B cell (primary cell): ENCODE data around the gene RPS15A. TPM values are rescaled to one million over a fixed set of nuclear protein-coding genes. Genes with fewer than 3 reads are reported as not detected.

Source experiments
- ATAC-seq: fragments of 200-7000 bp; cut with Tn5 transposase; one replicate; pipeline ENCODE4 v1.10.0; 2021; ENCODE audit warnings: low read depth, mild to moderate bottlenecking, moderate number of reproducible peaks, moderate library complexity
- CTCF ChIA-PET: fragments of 350-600 bp; sonication (Branson Sonifier 250); formaldehyde crosslinking; loops from one replicate; lab custom pipeline; 2021; ENCODE audit warnings: antibody characterized with exemption, inconsistent platforms; lab: Charles Lee
- POLR2A ChIA-PET: fragments of 350-600 bp; sonication (Branson Sonifier 250); formaldehyde crosslinking; loops from one replicate; lab custom pipeline; 2021; ENCODE audit warnings: antibody characterized with exemption; lab: Charles Lee
- DNase-seq: peaks from one replicate; pipeline ENCODE4 v3.0.0; 2013
- H2AFZ ChIP-seq: 2 replicates; pipeline ENCODE4 v1.6.1; 2012; ENCODE audit warnings: mild to moderate bottlenecking, low read depth, low read length; ENCODE audit not compliant: insufficient read depth, poor library complexity, severe bottlenecking
- H3K27ac ChIP-seq, 2 donors: 1 replicate in 1 of 2; 2 replicates in 1 of 2; pipeline ENCODE4 v1.5.1; 2012 to 2013; ENCODE audit warnings: low read length in 2 of 2, mild to moderate bottlenecking in 2 of 2, moderate library complexity in 1 of 2
- H3K27me3 ChIP-seq, 4 experiments: fragments of 200-600 bp in 1 of 4; sonication (generic) in 1 of 4; replicated peaks in 1 of 4; 1 replicate in 2 of 4; 2 replicates in 2 of 4; pipeline versions ENCODE4 v1.6.1 to v1.7.0; 2013 to 2016; ENCODE audit warnings: low read length in 3 of 4, mild to moderate bottlenecking in 2 of 4, mixed read lengths in 1 of 4, moderate library complexity in 1 of 4; ENCODE audit not compliant: insufficient read depth in 4 of 4, control insufficient read depth in 3 of 4; ENCODE audit errors: control extremely low read depth in 1 of 4
- H3K36me3 ChIP-seq, 2 experiments: replicated peaks in 1 of 2; 1 replicate in 1 of 2; 2 replicates in 1 of 2; pipeline versions ENCODE4 v1.6.1 to v1.7.1; 2013; ENCODE audit warnings: low read length in 1 of 2; ENCODE audit not compliant: insufficient read depth in 2 of 2, control insufficient read depth in 1 of 2; ENCODE audit errors: control extremely low read depth in 1 of 2, extremely low read depth in 1 of 2
- H3K4me1 ChIP-seq, 2 donors: fragments of 200-600 bp in 1 of 2; sonication (generic) in 1 of 2; 1 replicate in 1 of 2; 2 replicates in 1 of 2; pipeline versions ENCODE4 v1.5.1 to v1.6.1; 2013 to 2017; ENCODE audit warnings: low read length in 2 of 2; ENCODE audit not compliant: control insufficient read depth in 2 of 2, insufficient read depth in 2 of 2
- H3K4me2 ChIP-seq: replicated peaks from 2 replicates; pipeline ENCODE3; 2012; ENCODE audit warnings: mild to moderate bottlenecking, low read depth, low read length; ENCODE audit not compliant: poor library complexity, severe bottlenecking
- H3K4me3 ChIP-seq, 5 experiments: fragments of 200-600 bp in 1 of 5; sonication (generic) in 1 of 5; 1 replicate in 3 of 5; 2 replicates in 2 of 5; pipeline versions ENCODE4 v1.5.1 to v1.7.0; 2011 to 2016; ENCODE audit warnings: low read length in 4 of 5, mild to moderate bottlenecking in 4 of 5, low read depth in 2 of 5, control low read depth in 1 of 5, moderate library complexity in 1 of 5; ENCODE audit not compliant: insufficient read depth in 1 of 5; ENCODE audit errors: control extremely low read depth in 1 of 5, extremely low read depth in 1 of 5
- H3K79me2 ChIP-seq: fragments of 200-600 bp; sonication (generic); one replicate; pipeline ENCODE4 v1.6.0; 2016; ENCODE audit warnings: low read length; ENCODE audit not compliant: control insufficient read depth, insufficient read depth
- H3K9ac ChIP-seq: fragments of 200-600 bp; sonication (generic); 2 replicates; pipeline ENCODE4 v1.6.1; 2017; ENCODE audit warnings: mild to moderate bottlenecking, low read length, moderate library complexity
- H3K9me3 ChIP-seq, 3 donors: one replicate each; pipeline versions ENCODE4 v1.6.1 to v1.7.1; 2013; ENCODE audit warnings: low read length in 2 of 3; ENCODE audit not compliant: control insufficient read depth in 2 of 3, insufficient read depth in 1 of 3; ENCODE audit errors: control extremely low read depth in 1 of 3
- H4K20me1 ChIP-seq: 2 replicates; pipeline ENCODE4 v1.6.0; 2012; ENCODE audit warnings: mild to moderate bottlenecking, low read length; ENCODE audit not compliant: insufficient read depth, control insufficient read depth, poor library complexity, severe bottlenecking
- H3K27ac Mint-ChIP-seq: one replicate; pipeline ENCODE4 v1.8.0; 2021; ENCODE audit warnings: mixed read lengths
- H3K27me3 Mint-ChIP-seq: one replicate; pipeline ENCODE4 v1.8.0; 2021; ENCODE audit warnings: mixed read lengths
- H3K4me1 Mint-ChIP-seq: one replicate; pipeline ENCODE4 v1.8.0; 2021; ENCODE audit warnings: mixed read lengths
- H3K4me3 Mint-ChIP-seq: one replicate; pipeline ENCODE4 v1.8.0; 2021; ENCODE audit warnings: mixed read lengths
- H3K9me3 Mint-ChIP-seq: one replicate; pipeline ENCODE4 v1.8.0; 2022; ENCODE audit warnings: mixed read lengths; ENCODE audit not compliant: insufficient read depth
- CTCF ChIP-seq: fragments of 200-600 bp; IDR thresholded peaks from one replicate; pipeline ENCODE4 v1.8.0; 2022; ENCODE audit warnings: antibody characterized with exemption, mild to moderate bottlenecking
- EZH2 ChIP-seq: IDR thresholded peaks from 2 replicates; pipeline ENCODE4 v1.6.1; 2012; ENCODE audit warnings: borderline replicate concordance, low read depth, mild to moderate bottlenecking, moderate library complexity, low read length; ENCODE audit not compliant: insufficient read depth, poor library complexity, severe bottlenecking
- WGBS: methylation state at CpG from one replicate; pipeline ENCODE4 v1.1.5; 2013; ENCODE audit warnings: missing lambda C conversion rate; ENCODE audit not compliant: insufficient coverage; 5-methylcytosine and 5-hydroxymethylcytosine counted together
- intact Hi-C: fragments of 100-400 bp; cut with micrococcal nuclease; formaldehyde crosslinking; loops from one replicate; pipeline ENCODE4 v1.10.0; 2022
- polyA plus RNA-seq: library from polyadenylated mRNA; depleted of rRNA; stranded (reverse); fragments of >200 nt; gene quantifications from 2 replicates; pipeline ENCODE4 v1.2.3, GENCODE V29; 2012
- total RNA-seq, 2 donors: library from RNA; stranded (reverse); fragments of 120-200 nt in 1 of 2; gene quantifications; 1 replicate in 1 of 2; 2 replicates in 1 of 2; pipeline versions ENCODE4 v1.2.3 to v1.2.4, GENCODE V29; 2013 to 2022

The RPS15A gene
- total and polyA plus RNA-seq, 2 donors (not counting 1 experiment from before 2014, with no cell fraction given) = 2,321 to 5,957 TPM

GRCh38 chr16:18796377-18796776 is 6.2 kb upstream of the RPS15A start:
- no peak overlapping the region for H3K9ac ChIP-seq
- ATAC-seq (no peak), DNase-seq (no peak)
- Mint-ChIP-seq H3K27ac (no peak overlapping the region), H3K4me3 (no peak overlapping the region), H3K9me3 (no peaks in the 10 kb centered on the region), H3K27me3 (no peaks in the 10 kb centered on the region), H3K4me1 (peaks cover 26% of the 10 kb centered on the region)
- peaks cover 51% of the 10 kb centered on the region for H3K79me2 ChIP-seq
- no peak for TF ChIP-seq EZH2
- H2AFZ ChIP-seq = no peak overlapping the region
- WGBS = no CpG with 5 or more reads among the region's 1 CpG
- H3K27ac ChIP-seq = no peak overlapping the region
- H4K20me1 ChIP-seq = peaks cover 22% of the 10 kb centered on the region
- H3K4me3 ChIP-seq = no peak overlapping the region
- H3K4me1 ChIP-seq = peaks cover 13 to 16% of the 10 kb centered on the region in 2 donors
- CTCF ChIA-PET = no interaction called here
- no peaks in the 10 kb centered on the region for H3K9me3 ChIP-seq
- peaks cover 17 to 52% of the 10 kb centered on the region in 2 experiments for H3K36me3 ChIP-seq
- POLR2A ChIA-PET = no interaction called here
- no peaks in the 10 kb centered on the region for H3K27me3 ChIP-seq
- H3K4me2 ChIP-seq = no peak overlapping the region
- intact Hi-C loops = no loop called here

GRCh38 chr16:18792836-18793433 is 2.8 kb upstream of the RPS15A start:
- Mint-ChIP-seq H3K9me3 (no peaks in the 10 kb centered on the region), H3K4me1 (peaks cover 23% of the 10 kb centered on the region), H3K27me3 (no peaks in the 10 kb centered on the region), H3K4me3 (no peak overlapping the region), H3K27ac (no peak overlapping the region)
- ATAC-seq = no peak
- 97% methylated on average over 10 of the region's 11 CpGs for WGBS
- intact Hi-C loops = no loop called here
- Histone ChIP-seq H2AFZ (no peak overlapping the region), H3K27me3 (no peaks in the 10 kb centered on the region), H3K9me3 (peaks cover 0 to 6% (median 0%) of the 10 kb centered on the region in 3 donors), H3K4me1 (peaks cover 14 to 19% of the 10 kb centered on the region in 2 donors), H3K79me2 (peaks cover 42% of the 10 kb centered on the region), H3K27ac (no peak overlapping the region), H3K4me2 (no peak overlapping the region), H3K4me3 (no peak overlapping the region), H4K20me1 (peaks cover 19% of the 10 kb centered on the region), H3K9ac (no peak overlapping the region), H3K36me3 (peaks cover 14 to 58% of the 10 kb centered on the region in 2 experiments)
- no peak for DNase-seq
- ChIA-PET CTCF (interaction anchor here (6.4 kb wide), 1 partner anchor 8 kb away, joined by 73 read pairs; the partner anchor contains the start of gene ARL6IP1), POLR2A (no interaction called here)
- TF ChIP-seq CTCF = no peak
- TF ChIP-seq EZH2 = no peak
